ENCODE results near the gene MRPL2.

- no peak for TF ChIP-seq POLR2A (IDR thresholded peaks at IDR 0.05)
- TF ChIP-seq, protein P1, sequence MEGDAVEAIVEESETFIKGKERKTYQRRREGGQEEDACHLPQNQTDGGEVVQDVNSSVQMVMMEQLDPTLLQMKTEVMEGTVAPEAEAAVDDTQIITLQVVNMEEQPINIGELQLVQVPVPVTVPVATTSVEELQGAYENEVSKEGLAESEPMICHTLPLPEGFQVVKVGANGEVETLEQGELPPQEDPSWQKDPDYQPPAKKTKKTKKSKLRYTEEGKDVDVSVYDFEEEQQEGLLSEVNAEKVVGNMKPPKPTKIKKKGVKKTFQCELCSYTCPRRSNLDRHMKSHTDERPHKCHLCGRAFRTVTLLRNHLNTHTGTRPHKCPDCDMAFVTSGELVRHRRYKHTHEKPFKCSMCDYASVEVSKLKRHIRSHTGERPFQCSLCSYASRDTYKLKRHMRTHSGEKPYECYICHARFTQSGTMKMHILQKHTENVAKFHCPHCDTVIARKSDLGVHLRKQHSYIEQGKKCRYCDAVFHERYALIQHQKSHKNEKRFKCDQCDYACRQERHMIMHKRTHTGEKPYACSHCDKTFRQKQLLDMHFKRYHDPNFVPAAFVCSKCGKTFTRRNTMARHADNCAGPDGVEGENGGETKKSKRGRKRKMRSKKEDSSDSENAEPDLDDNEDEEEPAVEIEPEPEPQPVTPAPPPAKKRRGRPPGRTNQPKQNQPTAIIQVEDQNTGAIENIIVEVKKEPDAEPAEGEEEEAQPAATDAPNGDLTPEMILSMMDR (IDR thresholded peaks at IDR 0.05) = no peak
These were observed 2.6 kb upstream of the MRPL2 start for GRCh38 chr6:43061861-43062260.

Measured in heart left ventricle (tissue), 13 donors.